22Rv1 (cell line): ENCODE data around the gene PSMD7.

Source experiments
- CTCF ChIP-seq: fragments of 450-650 bp; IDR thresholded peaks from 2 replicates; pipeline ENCODE4 v1.5.1; 2017; ENCODE audit warnings: mild to moderate bottlenecking
- ZFX ChIP-seq: fragments of 450-650 bp; IDR thresholded peaks from 2 replicates; pipeline ENCODE4 v1.6.1; 2017; ENCODE audit warnings: antibody characterized with exemption, borderline replicate concordance

- TF ChIP-seq CTCF, result no peak
- no peak for TF ChIP-seq ZFX
Measured at GRCh38 chr16:74268372-74268782, 28.2 kb upstream of the PSMD7 start.
